HCT116 (cell line): Measurements from ENCODE around the gene NDUFS8. TPM values are rescaled to one million over a fixed set of nuclear protein-coding genes. Genes with fewer than 3 reads are reported as not detected.

Experiments
- ATAC-seq: fragments of 200-7000 bp; cut with Tn5 transposase; 2 replicates; pipeline ENCODE4 v1.9.1; 2020; ENCODE audit warnings: mild to moderate bottlenecking, moderate library complexity
- BruUV-seq: library from RNA; stranded (reverse); fragments of 400-500 nt; replicated peaks from 2 replicates; lab custom pipeline; 2021; lab: Mats Ljungman, UMichigan
- CTCF ChIA-PET: fragments of 300-600 bp; sonication (Branson Sonifier 250); formaldehyde crosslinking; loops from one replicate; lab custom pipeline; 2021; ENCODE audit warnings: antibody characterized with exemption; lab: Charles Lee
- POLR2A ChIA-PET: fragments of 300-600, 350-600 bp; sonication (Branson Sonifier 250); formaldehyde crosslinking; loops from one replicate; lab custom pipeline; 2021; ENCODE audit warnings: antibody characterized with exemption; lab: Charles Lee
- RAD21 ChIA-PET, 2 experiments: fragments of 300-600 bp; sonication (Branson Sonifier 250); formaldehyde crosslinking; loops; one replicate each; lab custom pipeline; 2023; ENCODE audit warnings: low total read pairs in 2 of 2; ENCODE audit not compliant: uncharacterized antibody in 2 of 2, unreplicated experiment in 2 of 2, low non-redundant PET in 1 of 2; lab: Charles Lee
- DNase-seq: peaks from one replicate; pipeline ENCODE4 v3.0.0-alpha.2; 2010; ENCODE audit warnings: low read depth, low spot score
- H2AFZ ChIP-seq: fragments of 200-600 bp; shearing (Covaris generic), sonication (generic); 2 replicates; pipeline ENCODE4 v1.6.1; 2017; ENCODE audit warnings: low read depth, mixed run types, mixed read lengths, antibody characterized with exemption, low read length; ENCODE audit not compliant: poor library complexity, severe bottlenecking
- H3K27ac ChIP-seq: 2 replicates; pipeline ENCODE4 v1.5.1; 2012; ENCODE audit warnings: low read depth, low read length
- H3K27me3 ChIP-seq: fragments of 200-600 bp; sonication (generic); 2 replicates; pipeline ENCODE4 v1.6.1; 2016; ENCODE audit warnings: mixed run types, low read length, mixed read lengths; ENCODE audit not compliant: insufficient read depth
- H3K36me3 ChIP-seq, 2 experiments: fragments of 200-500 bp in 1 of 2; fragments of 200-600 bp in 1 of 2; sonication (Bioruptor generic) in 1 of 2; sonication (generic) in 1 of 2; 2 replicates each; pipeline versions ENCODE4 v1.5.1 to v1.6.1; 2014 to 2016; ENCODE audit warnings: low read length in 2 of 2, inconsistent platforms in 1 of 2, mixed read lengths in 1 of 2, mixed run types in 1 of 2; ENCODE audit not compliant: insufficient read depth in 2 of 2, control insufficient read depth in 1 of 2
- H3K4me1 ChIP-seq, 2 experiments: fragments of 200-600 bp in 1 of 2; sonication (generic) in 1 of 2; 2 replicates each; pipeline versions ENCODE4 v1.5.1 to v1.6.1; 2012 to 2017; ENCODE audit warnings: low read length in 2 of 2, inconsistent platforms in 1 of 2, mild to moderate bottlenecking in 1 of 2, mixed read lengths in 1 of 2, mixed run types in 1 of 2, moderate library complexity in 1 of 2; ENCODE audit not compliant: insufficient read depth in 2 of 2, control insufficient read depth in 1 of 2
- H3K4me2 ChIP-seq: fragments of 200-600 bp; sonication (generic); 2 replicates; pipeline ENCODE4 v1.6.1; 2017; ENCODE audit warnings: mixed run types, low read length, mixed read lengths
- H3K4me3 ChIP-seq, 2 experiments: fragments of 200-600 bp in 1 of 2; sonication (generic) in 1 of 2; replicated peaks in 1 of 2; 2 replicates each; pipeline ENCODE4 v1.5.1; 2011 to 2016; ENCODE audit warnings: low read length in 2 of 2, control low read depth in 1 of 2, low read depth in 1 of 2, mild to moderate bottlenecking in 1 of 2, mixed read lengths in 1 of 2, mixed run types in 1 of 2
- H3K79me2 ChIP-seq: fragments of 200-600 bp; sonication (generic); 2 replicates; pipeline ENCODE4 v1.6.1; 2017; ENCODE audit warnings: mild to moderate bottlenecking, mixed run types, low read length, moderate library complexity, mixed read lengths; ENCODE audit not compliant: insufficient read depth
- H3K9ac ChIP-seq: fragments of 200-600 bp; sonication (generic); 2 replicates; pipeline ENCODE4 v1.6.1; 2016; ENCODE audit warnings: low read length, mixed read lengths
- H3K9me2 ChIP-seq: fragments of 200-600 bp; sonication (generic), shearing (Covaris generic); 2 replicates; pipeline ENCODE4 v1.6.1; 2017; ENCODE audit warnings: mixed run types, mild to moderate bottlenecking, moderate library complexity; ENCODE audit not compliant: insufficient read depth
- H3K9me3 ChIP-seq, 2 experiments: fragments of 200-500 bp in 1 of 2; fragments of 200-600 bp in 1 of 2; sonication (Bioruptor generic) in 1 of 2; sonication (generic) in 1 of 2; 2 replicates each; pipeline ENCODE4 v1.6.1; 2014 to 2017; ENCODE audit warnings: low read length in 2 of 2, mixed read lengths in 2 of 2, inconsistent platforms in 1 of 2, low read depth in 1 of 2, mild to moderate bottlenecking in 1 of 2, mixed run types in 1 of 2, moderate library complexity in 1 of 2; ENCODE audit not compliant: control insufficient read depth in 1 of 2, insufficient read depth in 1 of 2
- H4K20me1 ChIP-seq: fragments of 200-600 bp; sonication (generic), shearing (Covaris generic); 2 replicates; pipeline ENCODE4 v1.6.1; 2017; ENCODE audit warnings: mixed run types, mild to moderate bottlenecking, moderate library complexity; ENCODE audit not compliant: insufficient read depth
- CBX3 ChIP-seq: IDR thresholded peaks from 2 replicates; pipeline ENCODE4 v1.6.1; 2012; ENCODE audit warnings: low read depth
- CEBPB ChIP-seq: IDR thresholded peaks from 2 replicates; pipeline ENCODE4 v1.6.1; 2012; ENCODE audit warnings: low read depth
- EGR1 ChIP-seq: IDR thresholded peaks from 2 replicates; pipeline ENCODE4 v1.6.1; 2012; ENCODE audit warnings: low read depth
- ELF1 ChIP-seq: IDR thresholded peaks from 2 replicates; pipeline ENCODE4 v1.6.1; 2012; ENCODE audit warnings: low read depth, borderline replicate concordance
- FOSL1 ChIP-seq: IDR thresholded peaks from 2 replicates; pipeline ENCODE4 v1.6.1; 2012; ENCODE audit warnings: low read depth
- JUND ChIP-seq: IDR thresholded peaks from 2 replicates; pipeline ENCODE4 v1.6.1; 2012
- POLR2A ChIP-seq: IDR thresholded peaks from 2 replicates; pipeline ENCODE4 v1.7.0; 2011; ENCODE audit warnings: borderline replicate concordance; ENCODE audit not compliant: insufficient read depth, insufficient read length; ENCODE audit errors: extremely low read depth
- SIN3A ChIP-seq: IDR thresholded peaks from 2 replicates; pipeline ENCODE4 v1.6.1; 2012; ENCODE audit warnings: low read depth
- SRF ChIP-seq: IDR thresholded peaks from 2 replicates; pipeline ENCODE4 v1.6.1; 2012; ENCODE audit warnings: low read depth
- YY1 ChIP-seq: IDR thresholded peaks from 2 replicates; pipeline ENCODE4 v1.6.1; 2011; ENCODE audit warnings: low read length, low read depth, moderate library complexity, mild to moderate bottlenecking; ENCODE audit not compliant: insufficient replicate concordance; ENCODE audit errors: extremely low read depth
- ZBTB33 ChIP-seq: IDR thresholded peaks from 2 replicates; pipeline ENCODE4 v1.6.1; 2011; ENCODE audit warnings: mild to moderate bottlenecking, low read length, moderate library complexity; ENCODE audit not compliant: insufficient replicate concordance; ENCODE audit errors: extremely low read depth
- ZNF274 ChIP-seq: fragments of 200-500 bp; sonication (Bioruptor generic); IDR thresholded peaks from 2 replicates; pipeline ENCODE4 v1.6.1; 2014; ENCODE audit warnings: mild to moderate bottlenecking, low read depth, low read length, inconsistent platforms
- intact Hi-C: fragments of 100-400 bp; cut with micrococcal nuclease; formaldehyde crosslinking; loops from 2 replicates; pipeline ENCODE4 v1.10.0; 2022
- total RNA-seq: library from RNA; stranded (reverse); gene quantifications from one replicate; pipeline ENCODE4 v1.2.1, GENCODE V29; 2021; ENCODE audit not compliant: unreplicated experiment
- TF ChIP-seq, protein P1 (sequence below): IDR thresholded peaks from 2 replicates; pipeline ENCODE4 v1.6.1; 2012
- TF ChIP-seq, protein P2 (sequence below): IDR thresholded peaks from 2 replicates; pipeline ENCODE4 v1.6.1; 2012; ENCODE audit warnings: low read depth
- TF ChIP-seq, protein P3 (sequence below), 3 experiments: fragments of 200-600 bp in 1 of 3; sonication (generic) in 1 of 3; IDR thresholded peaks in 2 of 3; conservative IDR thresholded peaks in 1 of 3; 2 replicates each; pipeline ENCODE4 v1.5.1; 2012 to 2017; ENCODE audit warnings: low read depth in 2 of 3, low read length in 2 of 3, antibody characterized with exemption in 1 of 3, borderline replicate concordance in 1 of 3, control low read depth in 1 of 3, mild to moderate bottlenecking in 1 of 3, mixed read lengths in 1 of 3, mixed run types in 1 of 3, moderate library complexity in 1 of 3; ENCODE audit not compliant: insufficient read depth in 1 of 3

Gene NDUFS8
- total RNA-seq, 1 experiment from 2014 or later, result 189 TPM

GRCh38 chr11:68061508-68061907 is 31.0 kb downstream of the NDUFS8 start:
- Histone ChIP-seq H4K20me1 (no peaks in the 10 kb centered on the region), H3K9me2 (no peaks in the 10 kb centered on the region), H3K9me3 (no peaks in the 10 kb centered on the region), H3K27me3 (no peaks in the 10 kb centered on the region), H3K27ac (no peak overlapping the region), H3K4me2 (no peak overlapping the region), H3K36me3 (peaks cover 20 to 55% of the 10 kb centered on the region in 2 experiments), H3K9ac (no peak overlapping the region), H2AFZ (no peak overlapping the region), H3K4me3 (no peak overlapping the region), H3K4me1 (no peaks in the 10 kb centered on the region), H3K79me2 (no peaks in the 10 kb centered on the region)
- TF ChIP-seq YY1 (no peak), ZBTB33 (no peak), JUND (no peak), CBX3 (no peak), FOSL1 (no peak), SIN3A (no peak), ZNF274 (no peak), EGR1 (no peak), CEBPB (no peak), ELF1 (no peak), SRF (no peak), POLR2A (no peak)
- TF ChIP-seq, protein P1, sequence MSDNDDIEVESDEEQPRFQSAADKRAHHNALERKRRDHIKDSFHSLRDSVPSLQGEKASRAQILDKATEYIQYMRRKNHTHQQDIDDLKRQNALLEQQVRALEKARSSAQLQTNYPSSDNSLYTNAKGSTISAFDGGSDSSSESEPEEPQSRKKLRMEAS, result no peak
- TF ChIP-seq, protein P2, sequence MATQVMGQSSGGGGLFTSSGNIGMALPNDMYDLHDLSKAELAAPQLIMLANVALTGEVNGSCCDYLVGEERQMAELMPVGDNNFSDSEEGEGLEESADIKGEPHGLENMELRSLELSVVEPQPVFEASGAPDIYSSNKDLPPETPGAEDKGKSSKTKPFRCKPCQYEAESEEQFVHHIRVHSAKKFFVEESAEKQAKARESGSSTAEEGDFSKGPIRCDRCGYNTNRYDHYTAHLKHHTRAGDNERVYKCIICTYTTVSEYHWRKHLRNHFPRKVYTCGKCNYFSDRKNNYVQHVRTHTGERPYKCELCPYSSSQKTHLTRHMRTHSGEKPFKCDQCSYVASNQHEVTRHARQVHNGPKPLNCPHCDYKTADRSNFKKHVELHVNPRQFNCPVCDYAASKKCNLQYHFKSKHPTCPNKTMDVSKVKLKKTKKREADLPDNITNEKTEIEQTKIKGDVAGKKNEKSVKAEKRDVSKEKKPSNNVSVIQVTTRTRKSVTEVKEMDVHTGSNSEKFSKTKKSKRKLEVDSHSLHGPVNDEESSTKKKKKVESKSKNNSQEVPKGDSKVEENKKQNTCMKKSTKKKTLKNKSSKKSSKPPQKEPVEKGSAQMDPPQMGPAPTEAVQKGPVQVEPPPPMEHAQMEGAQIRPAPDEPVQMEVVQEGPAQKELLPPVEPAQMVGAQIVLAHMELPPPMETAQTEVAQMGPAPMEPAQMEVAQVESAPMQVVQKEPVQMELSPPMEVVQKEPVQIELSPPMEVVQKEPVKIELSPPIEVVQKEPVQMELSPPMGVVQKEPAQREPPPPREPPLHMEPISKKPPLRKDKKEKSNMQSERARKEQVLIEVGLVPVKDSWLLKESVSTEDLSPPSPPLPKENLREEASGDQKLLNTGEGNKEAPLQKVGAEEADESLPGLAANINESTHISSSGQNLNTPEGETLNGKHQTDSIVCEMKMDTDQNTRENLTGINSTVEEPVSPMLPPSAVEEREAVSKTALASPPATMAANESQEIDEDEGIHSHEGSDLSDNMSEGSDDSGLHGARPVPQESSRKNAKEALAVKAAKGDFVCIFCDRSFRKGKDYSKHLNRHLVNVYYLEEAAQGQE, result no peak
- TF ChIP-seq, protein P3, sequence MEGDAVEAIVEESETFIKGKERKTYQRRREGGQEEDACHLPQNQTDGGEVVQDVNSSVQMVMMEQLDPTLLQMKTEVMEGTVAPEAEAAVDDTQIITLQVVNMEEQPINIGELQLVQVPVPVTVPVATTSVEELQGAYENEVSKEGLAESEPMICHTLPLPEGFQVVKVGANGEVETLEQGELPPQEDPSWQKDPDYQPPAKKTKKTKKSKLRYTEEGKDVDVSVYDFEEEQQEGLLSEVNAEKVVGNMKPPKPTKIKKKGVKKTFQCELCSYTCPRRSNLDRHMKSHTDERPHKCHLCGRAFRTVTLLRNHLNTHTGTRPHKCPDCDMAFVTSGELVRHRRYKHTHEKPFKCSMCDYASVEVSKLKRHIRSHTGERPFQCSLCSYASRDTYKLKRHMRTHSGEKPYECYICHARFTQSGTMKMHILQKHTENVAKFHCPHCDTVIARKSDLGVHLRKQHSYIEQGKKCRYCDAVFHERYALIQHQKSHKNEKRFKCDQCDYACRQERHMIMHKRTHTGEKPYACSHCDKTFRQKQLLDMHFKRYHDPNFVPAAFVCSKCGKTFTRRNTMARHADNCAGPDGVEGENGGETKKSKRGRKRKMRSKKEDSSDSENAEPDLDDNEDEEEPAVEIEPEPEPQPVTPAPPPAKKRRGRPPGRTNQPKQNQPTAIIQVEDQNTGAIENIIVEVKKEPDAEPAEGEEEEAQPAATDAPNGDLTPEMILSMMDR (IDR thresholded peaks at IDR 0.05 in 2 of 3, conservative IDR thresholded peaks at IDR 0.05 in 1 of 3; ENCODE audit: borderline replicate concordance in 1 of 3, insufficient read depth in 1 of 3, low read depth in 2 of 3, low read length in 2 of 3), result no peak
- DNase-seq (no peak), ATAC-seq (no peak)
- RAD21 ChIA-PET, result no interaction called here
- CTCF ChIA-PET, result no interaction called here
- intact Hi-C loops, result no loop called here
- POLR2A ChIA-PET, result no interaction called here
- no TSS peak for BruUV-seq
